ENCODE data around the gene PRDM16. TPM values are rescaled to one million over a fixed set of nuclear protein-coding genes. Genes with fewer than 3 reads are reported as not detected.

PRDM16 gene
- 7.9 TPM for polyA plus RNA-seq (2013, experiment 1 of 2)
- 7.6 TPM for polyA plus RNA-seq (2013, experiment 2 of 2)

DNA sequence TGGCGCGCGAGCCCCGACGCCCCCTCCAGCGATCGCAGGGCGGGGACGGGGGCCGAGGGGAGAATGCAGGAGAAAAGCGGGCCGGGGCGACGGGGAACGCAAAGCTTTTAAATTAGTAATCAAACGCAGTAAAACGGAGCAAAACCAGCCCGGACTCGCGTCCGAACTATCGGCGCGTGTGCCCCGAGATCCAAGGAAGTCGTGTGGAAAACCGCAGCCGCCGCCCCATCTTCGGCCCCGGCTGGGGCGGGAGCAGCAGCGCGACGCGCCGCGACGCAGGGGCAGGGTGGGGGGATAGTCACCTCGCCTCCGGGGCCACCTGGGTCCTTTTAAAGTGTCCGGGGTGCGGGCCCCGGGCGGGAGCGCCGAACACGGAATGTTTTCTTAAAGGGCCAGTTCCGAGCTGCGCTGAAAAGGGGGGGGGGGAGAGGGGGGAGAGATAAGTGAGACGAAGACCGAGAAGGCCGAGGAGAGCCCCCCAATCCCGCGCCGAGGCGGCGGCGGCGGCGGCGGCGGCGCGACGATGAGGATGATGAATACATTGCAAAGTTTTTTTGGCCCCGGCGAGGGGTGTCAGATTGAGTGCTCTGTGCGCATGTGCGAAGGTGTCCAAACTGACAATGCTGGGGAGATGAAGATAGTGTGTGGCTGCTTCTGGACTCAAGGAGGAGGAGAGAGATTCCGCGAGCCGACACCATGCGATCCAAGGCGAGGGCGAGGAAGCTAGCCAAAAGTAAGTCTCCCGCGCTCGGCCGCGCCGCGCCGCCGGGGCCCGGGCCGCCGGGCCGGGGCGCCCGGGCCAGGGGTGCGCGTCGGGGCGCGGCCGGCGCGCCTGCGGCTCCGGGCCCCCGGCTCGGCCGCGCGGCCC is at the start of gene PRDM16:
TSS of gene PRDM16 (plus strand) at position 640 of the 868 bp plus-strand sequence. CDS start at position 697, 57 bp downstream.
- peak within 1 kb of the TSS; percentile 90 for H3K9ac ChIP-seq (ENCODE audit: low read depth, low read length, poor library complexity)
- H4K8ac ChIP-seq (ENCODE audit: low read depth, low read length), result no peak within 1 kb of the TSS
- H2AK5ac ChIP-seq (ENCODE audit: low read depth, low read length), result peak within 1 kb of the TSS; percentile 98
- DNase-seq (ENCODE audit: low spot score), result no peak
- peak within 1 kb of the TSS; percentile 83 for H2BK15ac ChIP-seq (ENCODE audit: low read length)
- peak within 1 kb of the TSS; percentile 93 for H3K4me2 ChIP-seq (ENCODE audit: insufficient read depth, low read length, poor library complexity, severe bottlenecking)
- peak within 1 kb of the TSS; percentile 37 for H3K4ac ChIP-seq (ENCODE audit: low read length)
- peak within 1 kb of the TSS; percentile 96 for H3K18ac ChIP-seq (ENCODE audit: low read length)
- H3K4me3 ChIP-seq (ENCODE audit: low read length in 2 of 2), result peak within 1 kb of the TSS; percentile 13 to 88
- peak within 1 kb of the TSS; percentile 68 for H3K27ac ChIP-seq (replicated peaks; ENCODE audit: low read length)
- H3K79me1 ChIP-seq (ENCODE audit: low read depth, low read length), result peaks cover 21% of the 10 kb centered on the region
- peak within 1 kb of the TSS; percentile 98 for H2BK120ac ChIP-seq (ENCODE audit: low read depth, low read length)
- peaks cover 0 to 3% of the 10 kb centered on the region in 2 donors for H3K9me3 ChIP-seq (replicated peaks in 1 of 2; ENCODE audit: control insufficient read depth in 2 of 2, insufficient read depth in 1 of 2, low read depth in 1 of 2, low read length in 2 of 2)
- WGBS, 2 donors (ENCODE audit: extremely low coverage in 2 of 2, insufficient read length in 2 of 2, insufficient replicate concordance in 1 of 2), result no CpG with 5 or more reads among the region's 106 CpGs
- H3K14ac ChIP-seq (ENCODE audit: low read length), result peak within 1 kb of the TSS; percentile 94
- H2AFZ ChIP-seq (ENCODE audit: low read length), result peak within 1 kb of the TSS; percentile 78
- no peaks in the 10 kb centered on the region for H3K36me3 ChIP-seq (replicated peaks in 1 of 2; ENCODE audit: control insufficient read depth in 2 of 2, insufficient read depth in 2 of 2, low read length in 2 of 2)
- H3K4me1 ChIP-seq (ENCODE audit: control insufficient read depth in 2 of 2, insufficient read depth in 1 of 2, low read depth in 1 of 2, low read length in 2 of 2), result peaks cover 0 to 26% of the 10 kb centered on the region in 2 donors
- peaks cover 53 to 91% (median 83%) of the 10 kb centered on the region in 3 experiments for H3K27me3 ChIP-seq (ENCODE audit: control insufficient read depth in 3 of 3, insufficient read depth in 3 of 3, low read depth in 1 of 3, low read length in 3 of 3)
- peak within 1 kb of the TSS; percentile 97 for H3K23ac ChIP-seq (ENCODE audit: low read depth, low read length, poor library complexity)
- H2BK5ac ChIP-seq (ENCODE audit: low read length), result peak within 1 kb of the TSS; percentile 82
- H4K91ac ChIP-seq (ENCODE audit: low read depth, low read length, poor library complexity), result no peak within 1 kb of the TSS
- H2BK12ac ChIP-seq (ENCODE audit: low read length), result peak within 1 kb of the TSS; percentile 14

DNA sequence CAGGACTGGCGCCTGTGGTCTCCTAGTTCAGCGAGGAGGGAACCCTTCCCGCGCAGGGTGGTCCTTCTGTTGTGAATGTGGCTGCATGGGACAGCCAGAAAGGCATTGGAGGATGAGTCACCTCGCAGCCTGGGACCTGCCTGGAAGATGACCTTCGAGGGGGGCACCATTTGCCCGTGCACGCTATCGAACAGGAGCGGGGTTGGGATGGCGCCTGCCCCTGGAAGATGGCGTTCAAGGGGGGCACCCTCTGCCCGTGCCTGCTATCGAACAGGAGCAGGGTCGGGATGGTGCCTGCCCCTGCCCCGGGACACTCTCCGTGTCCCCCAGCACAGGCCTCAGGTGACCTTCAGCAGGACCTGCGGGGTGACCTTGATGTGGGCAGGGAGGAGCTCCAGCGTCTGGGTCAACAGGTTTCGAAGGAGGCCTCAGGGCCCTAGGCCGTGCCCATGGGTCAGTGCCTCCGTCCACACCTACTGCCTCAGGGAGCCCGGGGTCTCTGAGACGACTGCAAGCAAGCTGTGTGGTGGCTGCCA is 49.4 kb upstream of the PRDM16 start:
- peak overlapping the region; percentile 93 for H2AK5ac ChIP-seq (ENCODE audit: low read depth, low read length)
- H3K23ac ChIP-seq (ENCODE audit: low read depth, low read length, poor library complexity), result peak overlapping the region; percentile 45
- H3K36me3 ChIP-seq (replicated peaks in 1 of 2; ENCODE audit: control insufficient read depth in 2 of 2, insufficient read depth in 2 of 2, low read length in 2 of 2), result no peaks in the 10 kb centered on the region
- peak overlapping the region; percentile 75 for H2BK5ac ChIP-seq (ENCODE audit: low read length)
- no peaks in the 10 kb centered on the region for H3K79me1 ChIP-seq (ENCODE audit: low read depth, low read length)
- H3K18ac ChIP-seq (ENCODE audit: low read length), result peak overlapping the region; percentile 20
- peaks cover 0 to 6% of the 10 kb centered on the region in 2 donors for H3K9me3 ChIP-seq (replicated peaks in 1 of 2; ENCODE audit: control insufficient read depth in 2 of 2, insufficient read depth in 1 of 2, low read depth in 1 of 2, low read length in 2 of 2)
- no peak overlapping the region for H3K4ac ChIP-seq (ENCODE audit: low read length)
- H3K27ac ChIP-seq (replicated peaks; ENCODE audit: low read length), result no peak overlapping the region
- no CpG with 5 or more reads among the region's 24 CpGs for WGBS, 2 donors (ENCODE audit: extremely low coverage in 2 of 2, insufficient read length in 2 of 2, insufficient replicate concordance in 1 of 2)
- no peak overlapping the region for H3K14ac ChIP-seq (ENCODE audit: low read length)
- no peak overlapping the region for H3K9ac ChIP-seq (ENCODE audit: low read depth, low read length, poor library complexity)
- peak overlapping the region; percentile 69 for H2BK15ac ChIP-seq (ENCODE audit: low read length)
- H3K4me3 ChIP-seq (ENCODE audit: low read length in 2 of 2), result no peak overlapping the region
- H2BK12ac ChIP-seq (ENCODE audit: low read length), result peak overlapping the region; percentile 91
- no peak overlapping the region for H3K4me2 ChIP-seq (ENCODE audit: insufficient read depth, low read length, poor library complexity, severe bottlenecking)
- no peak overlapping the region for H2AFZ ChIP-seq (ENCODE audit: low read length)
- DNase-seq (ENCODE audit: low spot score), result no peak
- peaks cover 0 to 10% (median 2%) of the 10 kb centered on the region in 3 experiments for H3K27me3 ChIP-seq (ENCODE audit: control insufficient read depth in 3 of 3, insufficient read depth in 3 of 3, low read depth in 1 of 3, low read length in 3 of 3)
- H2BK120ac ChIP-seq (ENCODE audit: low read depth, low read length), result no peak overlapping the region
- peaks cover 2 to 12% of the 10 kb centered on the region in 2 donors for H3K4me1 ChIP-seq (ENCODE audit: control insufficient read depth in 2 of 2, insufficient read depth in 1 of 2, low read depth in 1 of 2, low read length in 2 of 2)
- H4K8ac ChIP-seq (ENCODE audit: low read depth, low read length), result no peak overlapping the region
- no peak overlapping the region for H4K91ac ChIP-seq (ENCODE audit: low read depth, low read length, poor library complexity)

DNA sequence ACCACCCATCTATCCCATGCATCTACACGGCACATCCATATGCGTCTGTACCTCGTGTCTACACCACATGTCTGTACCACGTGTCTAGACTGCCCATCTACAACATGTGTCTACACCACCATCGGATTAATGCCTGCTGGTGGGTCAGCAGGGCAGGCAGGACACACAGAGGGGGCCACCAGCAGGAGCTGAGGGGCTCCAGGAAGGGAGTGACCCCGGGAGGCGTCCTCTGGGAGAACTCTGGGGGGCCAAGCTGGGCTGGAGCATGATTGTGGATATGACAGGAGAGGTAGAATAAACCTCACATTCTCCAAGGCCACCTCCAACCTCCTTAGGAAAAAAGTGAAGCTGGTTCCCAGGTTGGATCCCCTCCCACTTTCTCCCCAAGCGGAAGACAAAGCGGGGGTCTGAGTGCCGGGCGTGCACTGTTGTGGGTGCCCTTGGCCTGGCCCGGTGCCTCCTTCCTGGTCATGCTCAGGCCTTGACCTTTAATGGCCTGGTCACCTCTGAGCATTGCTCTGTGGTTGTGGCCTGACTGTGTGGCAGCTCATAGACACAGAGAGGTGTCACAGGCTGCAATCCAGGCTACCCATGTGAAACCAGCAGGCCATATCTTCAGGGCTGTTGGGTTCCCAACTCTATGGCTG is 48.6 kb upstream of the PRDM16 start:
- no peak overlapping the region for H2BK5ac ChIP-seq (ENCODE audit: low read length)
- H2AFZ ChIP-seq (ENCODE audit: low read length), result no peak overlapping the region
- H3K14ac ChIP-seq (ENCODE audit: low read length), result peak overlapping the region; percentile 26
- peaks cover 2 to 12% of the 10 kb centered on the region in 2 donors for H3K4me1 ChIP-seq (ENCODE audit: control insufficient read depth in 2 of 2, insufficient read depth in 1 of 2, low read depth in 1 of 2, low read length in 2 of 2)
- H3K4ac ChIP-seq (ENCODE audit: low read length), result peak overlapping the region; percentile 86
- peak overlapping the region; percentile 53 for H2AK5ac ChIP-seq (ENCODE audit: low read depth, low read length)
- DNase-seq (ENCODE audit: low spot score), result no peak
- no peak overlapping the region for H3K4me2 ChIP-seq (ENCODE audit: insufficient read depth, low read length, poor library complexity, severe bottlenecking)
- no peak overlapping the region for H3K27ac ChIP-seq (replicated peaks; ENCODE audit: low read length)
- no peak overlapping the region for H2BK120ac ChIP-seq (ENCODE audit: low read depth, low read length)
- peak overlapping the region; percentile 43 for H2BK12ac ChIP-seq (ENCODE audit: low read length)
- peaks cover 0 to 6% of the 10 kb centered on the region in 2 donors for H3K9me3 ChIP-seq (replicated peaks in 1 of 2; ENCODE audit: control insufficient read depth in 2 of 2, insufficient read depth in 1 of 2, low read depth in 1 of 2, low read length in 2 of 2)
- peak overlapping the region; percentile 88 for H3K18ac ChIP-seq (ENCODE audit: low read length)
- H3K36me3 ChIP-seq (replicated peaks in 1 of 2; ENCODE audit: control insufficient read depth in 2 of 2, insufficient read depth in 2 of 2, low read length in 2 of 2), result no peaks in the 10 kb centered on the region
- no peaks in the 10 kb centered on the region for H3K79me1 ChIP-seq (ENCODE audit: low read depth, low read length)
- H3K27me3 ChIP-seq (ENCODE audit: control insufficient read depth in 3 of 3, insufficient read depth in 3 of 3, low read depth in 1 of 3, low read length in 3 of 3), result peaks cover 0 to 3% (median 2%) of the 10 kb centered on the region in 3 experiments
- no CpG with 5 or more reads among the region's 12 CpGs for whole genome bisulfite sequencing, 2 donors (ENCODE audit: extremely low coverage in 2 of 2, insufficient read length in 2 of 2, insufficient replicate concordance in 1 of 2)
- no peak overlapping the region for H3K23ac ChIP-seq (ENCODE audit: low read depth, low read length, poor library complexity)
- H4K8ac ChIP-seq (ENCODE audit: low read depth, low read length), result no peak overlapping the region
- no peak overlapping the region for H3K9ac ChIP-seq (ENCODE audit: low read depth, low read length, poor library complexity)
- H4K91ac ChIP-seq (ENCODE audit: low read depth, low read length, poor library complexity), result no peak overlapping the region
- no peak overlapping the region for H3K4me3 ChIP-seq (ENCODE audit: low read length in 2 of 2)
- peak overlapping the region; percentile 99 for H2BK15ac ChIP-seq (ENCODE audit: low read length)

Measured in neuronal stem cell (in vitro differentiated cells).